HG03045 (cell line): ENCODE measurements around the gene NPB.

Source experiments
- ATAC-seq: cut with Tn5 transposase; IDR thresholded peaks from one replicate; pipeline ENCODE4 v1.9.1; 2021; ENCODE audit warnings: mild to moderate bottlenecking, moderate library complexity; ENCODE audit not compliant: unreplicated experiment

Gene NPB

DNA sequence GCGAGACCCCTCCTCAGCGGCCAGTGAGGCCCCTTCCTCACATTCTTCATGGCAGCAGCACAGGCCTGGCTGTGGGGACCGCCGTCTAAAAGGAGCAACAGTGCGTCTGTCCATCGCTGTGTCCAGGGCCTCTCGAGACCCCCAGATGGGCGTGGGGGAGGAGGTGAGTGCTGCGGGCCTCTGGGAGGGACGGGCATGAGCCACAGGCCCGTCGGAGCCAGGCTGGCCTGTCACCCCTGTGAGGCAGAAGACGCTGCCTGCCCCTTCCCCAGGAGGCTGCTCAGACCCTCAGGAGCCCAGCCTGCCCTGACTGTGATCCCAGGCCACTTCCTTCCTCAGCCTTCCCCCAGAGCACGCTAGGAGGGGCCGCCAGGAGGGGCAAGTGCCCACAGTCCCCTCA, 37.2 kb downstream of the NPB start:
- ATAC-seq = no peak

DNA sequence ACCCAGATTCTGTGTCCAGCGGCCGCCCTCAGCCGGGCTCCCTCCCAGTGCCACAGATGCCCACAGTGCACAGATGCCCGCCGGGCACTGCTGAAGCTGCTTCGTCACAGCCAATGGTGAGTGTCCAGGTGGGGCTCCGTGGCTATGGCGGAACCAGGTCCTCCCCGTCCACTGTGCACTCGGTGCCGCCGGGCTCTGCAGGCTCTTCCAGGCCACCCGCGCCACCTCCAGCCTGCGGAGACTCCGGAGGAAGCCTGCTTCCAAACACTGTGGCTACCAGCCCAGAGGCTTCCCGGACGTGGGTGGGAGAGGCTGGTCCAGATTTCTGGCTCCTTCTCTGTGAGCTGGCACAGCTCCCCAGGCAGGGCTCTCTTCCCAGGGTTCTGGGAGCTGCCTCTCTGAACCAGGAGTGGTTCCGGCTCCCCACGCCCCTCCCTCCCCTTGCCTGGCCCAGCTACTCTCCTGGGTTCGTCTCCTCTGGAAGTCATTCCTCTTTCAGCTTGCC, 37.9 kb downstream of the NPB start:
- ATAC-seq = no peak

DNA sequence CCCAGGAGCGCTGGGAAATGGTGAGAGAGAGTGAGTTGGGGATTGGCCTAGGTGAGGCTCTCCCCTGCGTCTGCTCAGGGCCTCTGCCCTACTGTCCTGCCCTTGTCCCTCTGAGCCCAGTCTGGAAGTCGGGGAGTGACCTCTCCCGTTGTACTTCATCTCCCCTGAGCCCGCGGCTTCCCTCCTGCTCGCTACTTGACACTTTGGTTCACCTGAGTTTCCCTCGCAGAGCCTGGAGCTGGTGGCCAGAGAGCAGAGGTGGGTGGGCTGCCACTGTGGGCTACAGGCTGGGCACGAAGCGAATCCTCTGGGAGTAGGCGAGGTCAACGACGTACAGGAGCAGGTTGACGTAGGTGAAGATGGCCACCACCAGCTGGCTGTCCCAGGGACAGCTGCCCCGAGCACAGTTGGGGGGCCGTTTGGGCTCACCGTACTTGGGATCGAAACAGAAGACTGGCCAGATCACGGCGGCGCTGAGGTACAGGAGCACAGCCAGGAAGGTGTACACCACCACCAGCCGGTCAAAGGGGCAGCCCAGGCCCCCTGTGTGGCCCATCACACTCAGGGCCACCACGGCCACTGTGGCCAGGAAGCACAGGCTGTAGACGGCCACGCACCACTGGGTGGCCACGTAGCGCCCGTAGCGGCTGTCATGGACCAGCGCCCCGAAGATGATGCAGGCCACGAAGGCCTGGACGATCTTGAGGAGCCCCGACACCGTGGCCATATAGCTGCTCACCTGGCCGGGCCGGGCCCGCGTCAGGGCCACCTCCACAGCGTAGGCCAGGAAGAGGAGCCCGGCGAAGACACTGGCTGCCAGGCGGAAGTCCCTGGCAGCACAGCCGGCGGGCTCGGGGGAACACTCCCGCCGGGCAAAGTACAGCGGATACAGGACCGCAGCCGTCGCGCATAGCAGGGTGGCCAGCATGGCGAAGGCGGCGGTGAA, 38.8 kb downstream of the NPB start:
- ATAC-seq = no peak

DNA sequence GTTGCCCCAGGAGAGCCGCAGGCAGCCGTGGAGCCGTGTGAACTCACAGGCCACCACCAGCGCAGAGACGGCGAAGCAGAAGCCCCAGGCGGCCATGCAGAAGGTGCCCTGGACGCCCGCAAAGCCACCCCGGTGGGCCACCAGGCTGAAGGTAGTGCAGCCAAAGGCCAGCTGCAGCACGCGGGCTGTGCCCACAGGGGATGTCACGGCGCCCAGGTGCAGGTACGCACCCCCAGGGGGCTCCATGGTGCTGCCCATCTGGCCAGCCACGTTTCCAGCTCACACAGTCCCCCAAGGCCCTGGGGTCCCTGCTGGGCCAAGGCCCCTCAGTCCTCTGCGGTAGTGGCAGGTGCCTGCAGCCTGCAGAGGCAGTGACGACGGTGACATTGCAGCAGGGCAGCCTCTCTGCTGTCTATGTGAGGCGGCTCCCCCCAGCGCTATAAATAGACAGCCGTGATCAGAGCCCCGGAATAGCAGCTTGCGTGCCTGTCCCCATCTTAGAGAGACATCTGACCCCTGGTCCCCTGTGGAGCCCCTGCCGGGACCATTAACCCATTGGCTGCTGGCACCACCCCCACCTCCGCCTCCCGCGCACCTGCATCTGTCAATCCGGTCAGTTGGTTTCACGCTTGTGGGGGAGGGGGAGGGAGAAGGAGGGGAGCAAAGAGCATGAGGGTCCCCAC, 39.6 kb downstream of the NPB start:
- no peak for ATAC-seq

DNA sequence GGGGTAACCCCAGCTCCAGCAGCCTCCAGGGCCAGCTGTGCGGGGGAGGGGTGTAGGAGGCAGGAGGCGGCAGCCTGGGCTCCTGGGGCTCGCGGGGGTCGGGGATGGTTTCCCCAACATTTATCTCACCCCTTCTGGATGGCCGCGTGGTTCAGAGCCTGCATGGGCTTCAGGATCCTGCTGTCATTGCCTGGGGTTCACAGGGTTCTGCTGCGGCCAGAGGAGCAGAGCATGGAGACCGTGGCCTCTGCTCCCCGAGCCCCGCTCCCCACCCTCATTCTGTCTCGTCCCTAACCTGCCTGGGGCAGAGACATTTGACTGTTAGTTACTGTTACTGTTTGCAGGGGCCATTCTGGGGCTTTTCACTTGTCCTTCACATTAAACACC, 40.1 kb downstream of the NPB start:
- no peak for ATAC-seq

DNA sequence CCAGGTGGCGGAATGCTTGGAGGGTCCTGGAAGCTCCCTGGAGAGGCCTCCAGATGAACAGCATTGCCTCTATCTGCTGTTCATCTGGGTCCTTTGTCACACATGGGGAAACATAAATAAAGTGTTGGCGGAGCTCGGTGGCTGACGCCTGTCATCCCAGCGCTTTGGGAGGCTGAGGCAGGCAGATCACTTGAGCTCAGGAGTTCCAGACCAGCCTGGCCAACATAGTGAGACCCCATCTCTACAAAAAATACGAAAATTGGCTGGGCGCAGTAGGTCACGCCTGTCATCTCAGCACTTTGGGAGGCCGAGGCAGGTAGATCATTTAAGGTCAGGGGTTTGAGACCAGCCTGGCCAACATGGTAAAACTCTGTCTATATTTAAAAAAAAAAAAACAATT, 42.8 kb downstream of the NPB start:
- ATAC-seq = no peak

DNA sequence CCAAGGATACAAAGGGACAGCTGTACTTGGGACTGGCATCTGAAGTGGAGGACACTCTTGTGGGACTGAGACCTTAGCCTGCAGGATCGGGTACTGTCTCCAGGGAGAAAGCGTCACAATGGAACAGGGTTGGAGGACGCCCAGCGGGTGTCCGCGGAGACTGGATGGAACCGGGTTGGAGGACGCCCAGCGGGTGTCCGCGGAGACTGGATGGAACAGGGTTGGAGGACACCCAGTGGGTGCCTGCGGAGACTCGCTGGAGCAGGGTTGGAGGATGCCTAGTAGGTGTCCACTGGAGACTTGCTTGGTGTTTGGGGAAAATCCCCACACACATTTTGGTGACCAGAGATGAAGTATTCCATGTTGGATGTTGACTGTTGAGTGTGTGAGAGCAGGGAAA, 45.2 kb downstream of the NPB start, which contains the start of gene MYADML2:
TSS of gene MYADML2 (minus strand) at position 45 of the 400 bp plus-strand sequence. CDS start 5,492 bp downstream, outside the sequence.
- ATAC-seq = no peak

DNA sequence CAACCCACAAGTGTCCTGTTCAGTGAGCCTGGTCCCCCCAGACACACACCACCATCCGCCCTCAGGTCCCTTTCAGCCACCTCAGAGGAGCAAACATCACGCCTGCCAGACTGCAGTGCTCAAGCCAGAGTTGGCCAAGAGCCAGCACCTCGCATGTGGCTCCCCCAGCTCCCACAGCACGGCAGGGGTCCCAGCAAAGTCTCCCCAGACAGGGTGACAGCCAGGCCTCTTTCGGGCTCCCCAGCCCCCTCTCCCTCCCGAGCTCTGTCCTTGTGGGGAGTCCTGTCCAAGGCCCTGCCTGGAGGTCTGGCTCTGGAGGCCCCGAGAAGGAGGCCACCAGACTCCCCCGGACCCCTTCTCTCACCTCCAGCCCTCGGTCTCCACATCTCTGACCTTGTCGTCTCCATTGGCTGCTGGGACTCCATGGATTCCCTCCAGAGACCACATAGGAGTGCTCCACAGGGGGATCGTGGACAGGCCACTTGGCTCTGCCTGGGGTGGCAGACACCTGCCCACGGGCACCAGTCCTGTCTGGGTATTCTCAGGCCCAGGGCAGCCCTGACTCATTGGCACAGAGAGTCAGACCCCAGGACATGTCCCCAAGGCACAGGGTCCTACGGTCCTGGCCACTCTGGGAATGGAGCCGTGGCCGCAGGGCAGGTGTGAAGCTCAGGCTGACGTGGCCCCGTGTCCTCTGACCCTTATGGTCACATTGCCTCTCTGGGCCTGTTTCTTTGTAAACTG, 46.8 kb downstream of the NPB start:
- ATAC-seq = no peak

DNA sequence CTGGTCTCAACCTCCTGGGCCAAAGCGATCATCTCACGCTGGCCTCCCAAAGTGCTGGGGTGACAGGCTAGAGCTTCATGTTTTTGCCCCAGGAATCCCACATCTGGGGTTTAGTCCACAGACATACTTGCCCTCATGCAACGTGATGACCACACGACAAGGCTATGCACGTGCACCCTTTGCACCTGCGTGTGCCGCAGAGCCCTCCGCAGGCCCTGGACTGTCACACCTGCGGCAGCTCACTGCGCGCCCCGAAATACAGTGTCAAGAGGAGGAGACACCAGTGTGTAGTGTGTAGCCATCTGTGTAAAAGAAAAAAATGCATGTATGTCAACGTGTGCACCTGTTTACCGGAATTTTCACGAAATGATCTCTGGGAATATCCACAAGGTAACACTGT, 48.5 kb downstream of the NPB start:
- no peak for ATAC-seq

DNA sequence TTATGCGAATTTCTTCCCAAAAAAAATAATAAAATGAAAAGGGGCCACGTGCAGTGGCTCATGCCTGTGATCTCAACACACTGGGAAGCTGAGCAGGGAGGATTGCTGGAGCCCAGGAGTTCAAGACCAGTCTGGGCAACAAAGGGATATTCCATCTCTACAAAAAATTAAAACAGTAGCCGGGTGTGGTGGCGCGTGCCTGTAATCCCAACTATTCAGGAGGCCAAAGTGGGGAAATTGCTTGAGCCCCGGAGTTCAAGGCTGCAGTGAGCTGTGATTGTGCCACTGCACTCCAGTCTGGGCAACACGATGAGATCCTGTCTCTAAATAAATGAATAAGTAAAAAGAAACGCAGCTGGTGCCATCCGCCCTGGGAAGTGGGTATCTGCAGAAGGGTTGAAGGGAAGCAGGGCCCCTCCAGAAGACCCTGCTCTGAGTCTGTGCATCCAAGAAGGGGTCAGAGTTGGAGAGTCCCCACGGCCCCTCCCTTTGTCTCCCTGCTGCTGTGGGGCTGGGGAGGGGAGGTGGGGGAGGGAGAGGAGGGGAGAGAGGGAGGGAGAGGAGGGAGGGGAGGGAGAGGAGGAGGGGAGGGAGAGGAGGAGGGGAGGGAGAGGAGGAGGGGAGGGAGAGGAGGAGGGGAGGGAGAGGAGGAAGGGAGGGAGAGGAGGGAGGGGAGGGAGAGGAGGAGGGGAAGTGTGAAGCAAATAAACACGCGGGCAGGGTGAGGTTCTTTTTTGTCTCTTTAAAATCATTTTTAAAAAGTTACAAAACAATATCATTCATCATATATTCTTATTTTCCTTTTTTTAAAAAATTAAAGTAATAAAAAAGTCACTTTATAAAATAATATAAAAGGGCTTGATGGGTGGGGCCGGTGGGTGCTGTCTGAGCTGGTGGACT, 50.0 kb downstream of the NPB start:
- ATAC-seq = no peak
